C4-2B (cell line): ENCODE measurements around the gene CLTC.

Source experiments
- ZFX ChIP-seq: fragments of 450-650 bp; IDR thresholded peaks from 2 replicates; pipeline ENCODE4 v1.6.1; 2017
- TF ChIP-seq, protein P1 (sequence below): fragments of 450-650 bp; conservative IDR thresholded peaks from 2 replicates; pipeline ENCODE4 v1.5.1; 2017; ENCODE audit warnings: mild to moderate bottlenecking

DNA sequence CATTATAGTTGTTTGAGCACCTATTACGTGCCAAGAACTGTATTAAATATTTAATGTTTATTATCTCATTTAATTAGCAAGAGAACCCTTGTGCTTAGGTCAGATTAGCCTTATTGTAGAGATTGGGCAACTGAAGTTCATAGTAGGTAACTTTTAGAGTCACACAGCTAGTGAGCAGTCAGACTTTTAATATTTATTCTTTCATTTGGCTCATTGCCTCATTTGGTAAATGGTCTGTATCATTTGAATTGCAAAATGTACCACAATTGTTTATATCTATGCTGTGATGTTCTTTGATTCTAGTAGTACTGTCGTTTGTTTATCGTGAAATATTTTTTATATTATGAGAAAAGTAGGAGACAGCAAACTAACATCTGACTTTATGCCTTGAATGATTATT lies 7.6 kb downstream of the CLTC start:
- TF ChIP-seq, protein P1, sequence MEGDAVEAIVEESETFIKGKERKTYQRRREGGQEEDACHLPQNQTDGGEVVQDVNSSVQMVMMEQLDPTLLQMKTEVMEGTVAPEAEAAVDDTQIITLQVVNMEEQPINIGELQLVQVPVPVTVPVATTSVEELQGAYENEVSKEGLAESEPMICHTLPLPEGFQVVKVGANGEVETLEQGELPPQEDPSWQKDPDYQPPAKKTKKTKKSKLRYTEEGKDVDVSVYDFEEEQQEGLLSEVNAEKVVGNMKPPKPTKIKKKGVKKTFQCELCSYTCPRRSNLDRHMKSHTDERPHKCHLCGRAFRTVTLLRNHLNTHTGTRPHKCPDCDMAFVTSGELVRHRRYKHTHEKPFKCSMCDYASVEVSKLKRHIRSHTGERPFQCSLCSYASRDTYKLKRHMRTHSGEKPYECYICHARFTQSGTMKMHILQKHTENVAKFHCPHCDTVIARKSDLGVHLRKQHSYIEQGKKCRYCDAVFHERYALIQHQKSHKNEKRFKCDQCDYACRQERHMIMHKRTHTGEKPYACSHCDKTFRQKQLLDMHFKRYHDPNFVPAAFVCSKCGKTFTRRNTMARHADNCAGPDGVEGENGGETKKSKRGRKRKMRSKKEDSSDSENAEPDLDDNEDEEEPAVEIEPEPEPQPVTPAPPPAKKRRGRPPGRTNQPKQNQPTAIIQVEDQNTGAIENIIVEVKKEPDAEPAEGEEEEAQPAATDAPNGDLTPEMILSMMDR = no peak
- TF ChIP-seq ZFX = no peak
